GM18909 (cell line): ENCODE measurements around the gene CDH13.

Experiments
- ATAC-seq: cut with Tn5 transposase; IDR thresholded peaks from one replicate; pipeline ENCODE4 v1.9.1; 2021; ENCODE audit warnings: mild to moderate bottlenecking; ENCODE audit not compliant: unreplicated experiment, poor library complexity

CDH13 gene

DNA sequence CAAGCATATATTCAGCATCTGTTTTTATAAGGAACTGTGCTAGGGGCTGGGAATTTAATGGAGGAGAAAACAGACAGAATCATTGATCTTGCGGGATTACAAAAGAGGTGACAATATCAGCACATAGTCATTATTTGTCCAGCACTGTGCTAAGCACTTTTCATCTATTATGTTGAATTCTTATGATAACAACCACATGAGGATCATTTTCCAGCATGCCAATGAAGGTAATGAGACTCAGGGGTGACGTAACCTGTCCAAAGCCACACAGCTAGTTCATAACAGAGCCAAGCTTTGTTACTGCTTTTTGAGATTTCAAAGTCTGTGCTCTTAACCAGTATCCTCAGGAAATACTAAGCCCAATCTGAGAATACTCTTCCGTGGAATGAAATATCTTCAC is 503.3 kb downstream of the CDH13 start:
- ATAC-seq: no peak

GRCh38 chr16:83134638-83135037 is 507.9 kb downstream of the CDH13 start:
- no peak for ATAC-seq

DNA sequence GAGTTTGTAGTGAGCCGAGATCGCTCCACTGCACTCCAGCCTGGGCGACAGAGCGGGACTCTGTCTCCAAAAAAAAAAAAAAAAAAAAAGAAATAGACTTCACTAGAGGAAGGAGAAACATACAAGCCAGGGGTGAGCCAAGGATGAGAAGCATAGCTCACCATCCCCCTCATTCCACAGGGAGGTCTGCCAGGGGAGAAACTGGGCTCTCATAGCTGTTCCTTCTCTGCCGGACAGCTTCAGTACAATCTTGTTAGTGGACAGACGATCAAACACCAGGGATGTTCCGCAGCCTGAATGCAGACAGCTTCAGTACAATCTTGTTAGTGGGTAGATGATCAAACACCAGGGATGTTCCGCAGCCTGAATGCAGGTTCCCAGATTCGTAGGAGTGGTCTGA is 509.6 kb downstream of the CDH13 start:
- no peak for ATAC-seq

DNA sequence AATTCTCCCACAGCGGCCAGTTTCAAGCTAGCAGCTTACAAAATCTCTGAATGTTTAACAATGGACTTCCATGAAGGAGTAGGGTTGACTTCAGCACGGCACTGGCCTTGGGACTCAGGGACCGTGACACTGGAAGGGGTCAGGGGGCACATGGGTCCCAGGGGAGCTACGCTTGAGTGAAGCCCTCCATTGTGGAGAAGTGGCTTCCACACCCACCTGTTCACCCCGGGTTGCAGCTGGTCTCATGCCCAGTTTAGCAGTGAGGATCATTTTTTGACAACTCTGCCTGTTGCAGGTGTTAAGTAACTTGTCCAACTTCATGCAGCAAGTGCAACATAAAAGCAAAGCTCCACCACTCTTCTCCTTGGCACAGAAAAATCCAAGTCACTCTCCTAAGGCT is 510.2 kb downstream of the CDH13 start:
- ATAC-seq: no peak

- no peak for ATAC-seq
These were observed 510.6 kb downstream of the CDH13 start for GRCh38 chr16:83137326-83137781.

GRCh38 chr16:83137894-83138293 is 511.1 kb downstream of the CDH13 start:
- ATAC-seq: no peak

DNA sequence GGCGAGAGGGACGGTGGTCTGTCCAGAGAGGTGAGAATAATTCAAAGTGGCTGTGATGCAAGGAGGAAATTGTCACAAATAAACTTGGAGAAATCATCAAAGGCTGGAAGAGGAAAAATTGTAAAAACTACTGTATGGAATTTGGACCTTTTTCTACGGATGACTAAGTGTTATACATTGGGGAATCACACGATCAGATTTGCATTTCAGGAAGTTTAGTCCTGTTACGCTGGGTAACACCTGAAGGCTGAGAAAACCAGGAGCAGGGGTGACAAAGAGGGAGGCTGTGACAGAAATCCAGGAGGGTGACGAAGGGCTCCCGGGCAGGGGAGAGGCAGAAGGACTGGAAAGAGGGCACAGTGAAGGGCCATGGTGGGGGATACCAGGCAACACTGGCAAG is 511.7 kb downstream of the CDH13 start:
- no peak for ATAC-seq

DNA sequence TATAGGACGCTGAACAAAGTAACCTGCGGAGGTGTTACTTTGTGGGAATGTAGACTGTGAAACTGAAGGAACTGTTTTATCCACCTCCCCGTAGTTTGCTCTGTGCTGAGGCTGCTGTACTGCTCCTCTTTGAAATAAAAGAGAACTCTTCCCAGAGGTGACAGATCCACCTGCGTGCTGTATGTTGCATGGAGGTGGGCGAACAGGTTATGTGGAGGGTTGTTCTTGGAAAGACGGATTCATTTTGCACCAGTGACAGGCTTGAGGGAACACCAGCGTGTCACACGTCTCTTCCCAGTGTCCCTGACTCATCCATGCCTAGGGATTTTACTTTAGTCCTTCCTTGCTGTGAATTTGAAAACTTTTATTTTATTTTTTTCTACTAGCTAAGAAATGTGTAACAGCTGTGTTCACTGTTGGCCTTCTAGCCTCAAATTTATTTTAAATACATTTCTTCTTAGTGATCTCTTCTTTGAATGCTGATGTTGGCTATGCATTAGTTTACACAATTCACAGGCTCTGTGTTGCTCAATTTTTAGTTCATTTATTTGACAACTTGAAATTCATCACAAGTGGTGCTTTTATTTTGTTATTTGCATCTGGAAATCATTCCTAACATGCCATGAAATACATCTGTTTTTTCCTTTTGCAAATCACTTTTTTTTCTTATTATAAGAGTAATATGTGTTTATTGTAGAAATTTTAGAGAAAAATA is 512.4 kb downstream of the CDH13 start:
- ATAC-seq: no peak

- no peak for ATAC-seq
These were observed 517.0 kb downstream of the CDH13 start for GRCh38 chr16:83143788-83144187.

DNA sequence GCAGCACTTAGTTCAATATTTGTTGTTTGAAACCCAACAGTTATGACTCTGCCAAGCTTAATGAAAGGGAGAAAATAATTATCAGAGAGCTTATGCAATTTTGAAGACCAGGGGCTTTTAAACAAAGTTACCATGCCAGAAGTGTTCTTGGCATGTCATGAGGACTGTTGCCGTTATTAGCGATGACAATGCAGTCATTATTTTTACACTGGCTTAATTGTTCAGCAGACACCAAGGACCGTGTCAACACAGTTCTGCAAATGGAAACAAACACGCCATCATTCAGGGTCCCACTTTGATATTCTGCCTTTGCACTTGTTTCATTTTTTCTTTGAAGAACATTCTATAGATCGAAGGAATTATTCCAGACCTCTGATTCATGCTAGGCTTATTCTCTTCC is 518.5 kb downstream of the CDH13 start:
- ATAC-seq: no peak

DNA sequence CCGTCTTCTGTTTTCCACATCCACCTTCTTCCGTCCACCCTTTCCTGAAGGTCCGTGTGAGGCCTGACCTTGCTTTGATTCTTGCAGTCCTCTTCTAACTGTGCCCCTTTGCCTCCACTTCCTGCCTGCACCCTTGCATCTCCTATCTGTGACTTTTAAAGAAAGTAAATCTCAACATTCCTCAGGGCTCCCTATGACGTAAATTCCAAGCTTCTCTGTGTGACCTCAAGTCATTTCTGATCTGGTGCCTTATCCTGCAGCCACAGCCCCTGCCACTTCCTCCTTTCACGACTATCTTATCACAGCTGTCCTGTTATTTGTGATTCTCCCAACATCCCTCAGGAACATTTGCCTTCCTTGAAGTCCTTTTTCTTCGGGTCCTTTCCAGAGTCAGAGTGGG is 520.5 kb downstream of the CDH13 start:
- ATAC-seq: no peak

DNA sequence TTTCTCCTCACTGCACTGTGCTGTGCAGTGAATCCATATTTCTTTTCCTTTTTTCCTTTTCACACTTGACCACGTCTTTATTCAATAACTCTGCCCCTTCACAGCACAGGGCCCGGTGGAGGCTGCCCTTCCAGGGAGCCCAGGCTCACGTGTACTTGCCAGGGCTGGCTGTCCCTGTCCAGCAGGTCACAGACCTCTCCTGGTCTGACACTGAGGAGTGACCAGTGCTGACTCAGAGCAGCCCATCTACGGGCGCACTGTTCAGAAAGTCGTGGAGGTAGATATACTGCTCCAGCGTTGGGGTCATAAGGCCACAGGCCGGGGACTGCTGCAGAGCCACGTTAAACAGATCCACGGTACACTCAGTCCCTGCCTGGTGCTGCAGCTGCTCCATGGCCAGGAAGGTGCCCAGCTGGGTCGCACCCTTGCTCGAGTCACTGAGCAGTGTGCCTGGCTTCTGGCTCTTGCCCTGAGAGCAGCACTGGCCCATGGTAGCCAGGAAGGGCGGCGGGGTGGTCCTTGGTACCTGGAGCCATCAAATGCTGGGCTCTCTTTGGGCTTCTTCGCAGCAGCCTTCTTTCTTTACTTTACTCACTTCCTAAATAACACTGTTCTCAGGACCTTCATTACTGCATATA is 531.7 kb downstream of the CDH13 start:
- no peak for ATAC-seq

GRCh38 chr16:83159049-83159448 is 532.3 kb downstream of the CDH13 start:
- no peak for ATAC-seq

- no peak for ATAC-seq
These were observed 533.7 kb downstream of the CDH13 start for GRCh38 chr16:83160287-83161020.

DNA sequence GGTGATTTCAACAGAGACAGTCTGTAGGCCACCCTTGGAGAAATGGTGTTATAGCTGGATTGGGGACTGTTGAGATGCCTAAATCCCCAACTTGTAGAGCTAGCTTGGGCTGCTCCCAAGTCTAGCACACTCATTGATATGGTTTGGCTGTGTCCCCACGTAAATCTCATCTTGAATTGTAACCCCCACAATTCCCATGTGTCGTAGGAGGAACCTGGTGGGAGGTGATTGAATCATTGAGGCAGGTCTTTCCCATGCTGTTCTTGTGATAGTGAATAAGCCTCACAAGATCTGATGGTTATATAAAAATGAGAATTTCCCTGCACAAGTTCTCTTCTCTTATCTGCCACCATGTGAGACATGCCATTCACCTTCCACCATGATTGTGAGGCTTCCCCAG is 536.0 kb downstream of the CDH13 start:
- no peak for ATAC-seq

DNA sequence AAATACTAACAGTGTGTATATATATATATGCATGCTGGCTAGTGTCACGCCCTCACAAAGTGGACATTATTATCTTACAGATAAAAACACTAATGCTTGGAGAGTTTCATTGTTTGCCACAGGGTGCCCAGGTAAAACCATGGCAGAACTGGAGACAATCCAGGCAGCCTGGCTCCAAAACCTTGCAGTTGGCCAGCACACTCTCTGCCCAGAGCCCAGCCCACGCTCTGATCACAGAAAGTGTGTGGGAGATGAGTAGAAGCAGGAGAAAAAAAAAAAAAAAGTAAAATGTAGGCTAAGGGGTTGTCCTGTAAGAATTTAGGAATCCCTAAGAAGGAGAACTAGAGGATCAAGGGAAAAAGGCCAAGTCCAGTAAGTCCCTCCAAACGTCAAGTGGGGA is 538.0 kb downstream of the CDH13 start:
- no peak for ATAC-seq

DNA sequence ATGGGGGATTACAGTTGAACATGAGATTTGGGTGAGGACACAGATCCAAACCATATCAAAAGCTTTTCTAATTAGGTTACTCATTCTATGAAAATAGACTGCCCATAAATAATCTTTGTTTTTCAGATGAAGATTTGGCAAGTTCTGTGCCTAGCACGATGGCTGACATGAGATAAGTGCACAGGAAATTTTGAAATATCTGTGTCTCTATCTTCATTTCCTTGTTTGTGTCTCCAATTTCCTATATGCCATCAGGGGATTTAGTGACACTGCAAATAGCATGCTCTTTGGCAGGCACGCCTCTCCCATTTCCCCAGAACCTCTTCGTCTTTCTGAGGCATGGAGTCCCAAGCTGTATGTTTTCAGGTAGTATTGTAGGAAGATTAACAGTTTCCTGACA is 544.6 kb downstream of the CDH13 start:
- ATAC-seq: no peak

DNA sequence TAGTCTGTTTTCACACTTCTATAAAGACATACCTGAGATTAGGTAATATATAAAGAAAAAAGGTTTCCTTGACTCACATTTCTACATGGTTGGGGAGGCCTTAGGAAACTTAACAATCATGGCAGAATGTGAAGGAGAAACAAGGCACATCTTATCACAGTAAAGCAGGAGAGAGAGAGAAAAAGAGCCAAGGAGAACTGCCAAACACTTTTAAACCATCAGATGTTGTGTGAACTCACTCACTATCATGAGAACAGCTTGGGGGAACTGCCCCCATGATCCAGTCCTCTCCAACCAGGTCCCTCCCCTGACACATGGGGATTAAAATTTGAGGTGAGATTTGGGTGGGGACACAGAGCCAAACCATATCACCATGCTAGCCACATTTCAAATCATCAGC is 547.9 kb downstream of the CDH13 start:
- ATAC-seq: no peak

- ATAC-seq: no peak
These were observed 550.0 kb downstream of the CDH13 start for GRCh38 chr16:83176802-83177201.

DNA sequence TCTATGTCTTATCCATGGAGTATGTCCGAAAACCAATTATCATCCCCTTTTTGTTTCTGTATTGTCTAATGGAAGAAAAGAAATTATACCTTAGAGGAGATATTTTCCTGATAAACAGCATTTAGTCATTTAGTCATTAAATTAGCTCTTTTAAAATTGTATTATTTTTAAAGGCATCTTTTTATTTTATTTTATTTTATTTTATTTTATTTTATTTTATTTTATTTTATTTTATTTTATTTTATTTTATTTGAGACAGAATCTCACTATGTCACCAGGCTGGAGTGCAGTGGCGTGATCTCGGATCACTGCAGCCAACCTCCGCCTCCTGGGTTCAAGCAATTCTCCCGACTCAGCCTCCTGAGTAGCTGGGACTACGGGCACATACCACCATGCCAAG is 559.1 kb downstream of the CDH13 start:
- ATAC-seq: no peak

DNA sequence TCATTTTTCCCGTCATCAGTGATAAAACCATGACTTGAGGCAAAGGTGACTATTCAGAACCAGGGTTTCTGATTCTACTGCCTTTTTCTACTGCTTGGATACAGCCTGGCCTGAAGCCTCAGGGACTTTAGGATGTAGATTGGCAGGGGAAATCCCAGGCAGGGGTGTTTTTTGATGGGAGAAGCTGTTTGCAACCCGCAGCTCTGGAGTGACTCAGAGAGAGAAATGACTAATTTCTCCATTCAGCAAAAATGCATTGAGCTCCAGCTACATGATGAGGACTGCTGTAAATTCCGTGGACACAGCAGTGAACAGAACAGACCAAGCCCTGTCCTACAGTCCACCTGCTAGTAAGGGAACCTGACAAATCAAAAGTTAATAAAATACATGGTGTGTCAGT is 560.6 kb downstream of the CDH13 start:
- no peak for ATAC-seq

GRCh38 chr16:83196796-83197195 is 570.0 kb downstream of the CDH13 start:
- ATAC-seq: no peak
